Caki2 (cell line): Measurements from ENCODE around the gene DNAH9. TPM values are rescaled to one million over a fixed set of nuclear protein-coding genes. Genes with fewer than 3 reads are reported as not detected.
"Not testable (repeated sequence)": the region's sequence is repeated elsewhere in the genome, so short reads cannot be mapped to it uniquely, and the experiment has no call there.

Source experiments
- DNase-seq: peaks from one replicate; pipeline ENCODE4 v3.0.0-alpha.2; 2015; ENCODE audit warnings: low read depth
- in situ Hi-C: cut with HindIII; loops from 2 replicates; pipeline ENCODE4 v1.10.0; 2016; ENCODE audit warnings: low sequenced_read_pairs, low pct_unique_long_range_greater_than_20kb, mixed read lengths
- total RNA-seq: library from RNA; depleted of rRNA; stranded (reverse); fragments of >200 nt; shearing (Covaris generic); gene quantifications from 2 replicates; pipeline ENCODE4 v1.2.3, GENCODE V29; 2014; ENCODE audit warnings: low replicate concordance

DNAH9 gene
- total RNA-seq, 1 experiment from 2014 or later: 1.5 TPM

- in situ Hi-C loops: no loop called here
- DNase-seq: no peak
Observed at GRCh38 chr17:11921296-11921695, 323.0 kb downstream of the DNAH9 start.

- no peak for DNase-seq
- in situ Hi-C loops: no loop called here
Observed at GRCh38 chr17:11922638-11923037, 324.4 kb downstream of the DNAH9 start.

GRCh38 chr17:11924076-11924475 lies 325.8 kb downstream of the DNAH9 start:
- in situ Hi-C loops: no loop called here
- DNase-seq: no peak

- in situ Hi-C loops: no loop called here
- DNase-seq: no peak
Observed at GRCh38 chr17:11925262-11926021, 327.2 kb downstream of the DNAH9 start.

- DNase-seq: no peak
- in situ Hi-C loops: no loop called here
Observed at GRCh38 chr17:11928436-11928835, 330.2 kb downstream of the DNAH9 start.

- in situ Hi-C loops: no loop called here
- no peak for DNase-seq
Observed at GRCh38 chr17:11932337-11932898, 334.1 kb downstream of the DNAH9 start.

GRCh38 chr17:11935734-11936406 lies 337.6 kb downstream of the DNAH9 start:
- no peak for DNase-seq

GRCh38 chr17:11940904-11941303 lies 342.6 kb downstream of the DNAH9 start:
- in situ Hi-C loops: no loop called here
- DNase-seq: no peak

More at GRCh38 chr17:11935734-11936406, 337.6 kb downstream of the DNAH9 start:
- in situ Hi-C loops: no loop called here

- in situ Hi-C loops, DNase-seq: not testable (repeated sequence)
Observed at GRCh38 chr17:11943086-11943485, 344.8 kb downstream of the DNAH9 start.

GRCh38 chr17:11943759-11944347 lies 345.6 kb downstream of the DNAH9 start:
- DNase-seq: no peak
- in situ Hi-C loops: no loop called here

GRCh38 chr17:11944587-11944986 lies 346.3 kb downstream of the DNAH9 start:
- in situ Hi-C loops: no loop called here
- no peak for DNase-seq

GRCh38 chr17:11948789-11949188 lies 350.5 kb downstream of the DNAH9 start:
- no peak for DNase-seq
- in situ Hi-C loops: no loop called here

- DNase-seq, in situ Hi-C loops: not testable (repeated sequence)
Observed at GRCh38 chr17:11949571-11949970, 351.3 kb downstream of the DNAH9 start.

GRCh38 chr17:11950771-11951519 lies 352.7 kb downstream of the DNAH9 start:
- no peak for DNase-seq
- in situ Hi-C loops: no loop called here

- DNase-seq: no peak
- in situ Hi-C loops: no loop called here
Observed at GRCh38 chr17:11952610-11953009, 354.3 kb downstream of the DNAH9 start.

GRCh38 chr17:11953924-11954323 lies 355.7 kb downstream of the DNAH9 start:
- in situ Hi-C loops: no loop called here
- DNase-seq: no peak

GRCh38 chr17:11954936-11955335 lies 356.7 kb downstream of the DNAH9 start:
- in situ Hi-C loops: no loop called here
- DNase-seq: no peak

GRCh38 chr17:11969565-11969964 lies 371.3 kb downstream of the DNAH9 start:
- in situ Hi-C loops: no loop called here
- DNase-seq: no peak
